PC-3 (cell line): ENCODE data around the gene GFPT2.

Source experiments
- EZH2phosphoT487 ChIP-seq: fragments of 300-600 bp; sonication (generic); IDR thresholded peaks from 2 replicates; pipeline ENCODE4 v1.6.1; 2018; ENCODE audit warnings: mild to moderate bottlenecking, antibody characterized with exemption, low read length, borderline replicate concordance
- TF ChIP-seq, protein P1 (sequence below): fragments of 300-600 bp; sonication (generic); conservative IDR thresholded peaks from 2 replicates; pipeline ENCODE4 v1.5.1; 2017; ENCODE audit warnings: antibody characterized with exemption, low read depth, mild to moderate bottlenecking, low read length

DNA sequence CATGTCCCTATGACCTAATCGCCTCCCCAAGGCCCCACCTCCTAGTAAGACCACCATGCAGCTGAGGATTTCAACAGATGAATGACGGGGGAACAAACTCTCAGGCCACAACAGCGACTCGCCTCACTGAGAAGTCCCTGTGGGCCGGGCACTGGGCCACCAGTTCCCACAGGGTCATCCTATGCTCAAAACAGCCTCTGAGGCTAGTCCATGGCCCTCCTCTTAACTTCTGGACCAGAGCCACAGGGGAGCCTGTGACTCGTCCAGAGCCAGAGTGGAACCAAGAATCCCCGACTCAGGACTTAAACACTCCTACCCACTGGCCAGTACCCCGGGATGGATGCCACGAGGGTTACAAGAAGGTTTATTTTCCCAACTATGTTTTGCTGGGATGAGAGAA is 12.3 kb downstream of the GFPT2 start:
- TF ChIP-seq, protein P1, sequence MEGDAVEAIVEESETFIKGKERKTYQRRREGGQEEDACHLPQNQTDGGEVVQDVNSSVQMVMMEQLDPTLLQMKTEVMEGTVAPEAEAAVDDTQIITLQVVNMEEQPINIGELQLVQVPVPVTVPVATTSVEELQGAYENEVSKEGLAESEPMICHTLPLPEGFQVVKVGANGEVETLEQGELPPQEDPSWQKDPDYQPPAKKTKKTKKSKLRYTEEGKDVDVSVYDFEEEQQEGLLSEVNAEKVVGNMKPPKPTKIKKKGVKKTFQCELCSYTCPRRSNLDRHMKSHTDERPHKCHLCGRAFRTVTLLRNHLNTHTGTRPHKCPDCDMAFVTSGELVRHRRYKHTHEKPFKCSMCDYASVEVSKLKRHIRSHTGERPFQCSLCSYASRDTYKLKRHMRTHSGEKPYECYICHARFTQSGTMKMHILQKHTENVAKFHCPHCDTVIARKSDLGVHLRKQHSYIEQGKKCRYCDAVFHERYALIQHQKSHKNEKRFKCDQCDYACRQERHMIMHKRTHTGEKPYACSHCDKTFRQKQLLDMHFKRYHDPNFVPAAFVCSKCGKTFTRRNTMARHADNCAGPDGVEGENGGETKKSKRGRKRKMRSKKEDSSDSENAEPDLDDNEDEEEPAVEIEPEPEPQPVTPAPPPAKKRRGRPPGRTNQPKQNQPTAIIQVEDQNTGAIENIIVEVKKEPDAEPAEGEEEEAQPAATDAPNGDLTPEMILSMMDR, result no peak
- TF ChIP-seq EZH2phosphoT487, result no peak
